DOHH2 (cell line): Measurements from ENCODE around the gene RASAL1.

Source experiments
- CTCF ChIP-seq: fragments of 200-600 bp; sonication (generic); IDR thresholded peaks from one replicate; pipeline ENCODE4 v1.5.1; 2014; ENCODE audit warnings: antibody characterized with exemption, mild to moderate bottlenecking, low read depth, low read length; ENCODE audit not compliant: poor library complexity, severe bottlenecking
- EZH2phosphoT487 ChIP-seq: fragments of 200-600 bp; sonication (generic); IDR thresholded peaks from 2 replicates; pipeline ENCODE4 v1.6.1; 2017; ENCODE audit warnings: borderline replicate concordance, mild to moderate bottlenecking, antibody characterized with exemption, low read length, moderate library complexity, mixed read lengths

GRCh38 chr12:113090740-113091139 lies 44.8 kb downstream of the RASAL1 start:
- TF ChIP-seq CTCF, result no peak
- TF ChIP-seq EZH2phosphoT487, result no peak
